Panc1 (cell line): ENCODE results near the gene DLGAP1. TPM values are rescaled to one million over a fixed set of nuclear protein-coding genes. Genes with fewer than 3 reads are reported as not detected.

Source experiments
- ATAC-seq: fragments of 200-7000 bp; cut with Tn5 transposase; 2 replicates; pipeline ENCODE4 v1.9.1; 2020; ENCODE audit warnings: mild to moderate bottlenecking, moderate library complexity
- BruUV-seq: library from RNA; stranded (reverse); fragments of 400-500 nt; replicated peaks from 2 replicates; lab custom pipeline; 2021; lab: Mats Ljungman, UMichigan
- CTCF ChIA-PET: fragments of 300-600 bp; sonication (Branson Sonifier 250); formaldehyde crosslinking; loops from one replicate; lab custom pipeline; 2022; ENCODE audit warnings: antibody characterized with exemption; lab: Charles Lee
- POLR2A ChIA-PET: fragments of 300-600 bp; sonication (Branson Sonifier 250); formaldehyde crosslinking; loops from one replicate; lab custom pipeline; 2022; ENCODE audit warnings: antibody characterized with exemption; lab: Charles Lee
- DNase-seq: peaks from one replicate; pipeline ENCODE4 v3.0.0-alpha.2; 2010; ENCODE audit warnings: low read depth, low spot score
- H3K27ac ChIP-seq: 2 replicates; pipeline ENCODE4 v1.5.1; 2011; ENCODE audit warnings: mild to moderate bottlenecking, low read length, inconsistent platforms
- H3K27me3 ChIP-seq: fragments of 200-500 bp; sonication (Bioruptor generic); 2 replicates; pipeline ENCODE4 v1.6.0; 2014; ENCODE audit warnings: low read length, inconsistent platforms; ENCODE audit not compliant: control insufficient read depth, insufficient read depth
- H3K36me3 ChIP-seq: fragments of 200-500 bp; sonication (Bioruptor generic); 2 replicates; pipeline ENCODE4 v1.5.1; 2014; ENCODE audit warnings: inconsistent platforms, mild to moderate bottlenecking, low read length, moderate library complexity; ENCODE audit not compliant: control insufficient read depth, insufficient read depth
- H3K4me1 ChIP-seq: 2 replicates; pipeline ENCODE4 v1.5.1; 2011; ENCODE audit warnings: inconsistent platforms, mild to moderate bottlenecking, low read length, moderate library complexity; ENCODE audit not compliant: control insufficient read depth, insufficient read depth
- H3K4me3 ChIP-seq, 2 experiments: 2 replicates each; pipeline ENCODE4 v1.5.1; 2011 to 2012; ENCODE audit warnings: low read depth in 2 of 2, low read length in 2 of 2, mild to moderate bottlenecking in 2 of 2, inconsistent platforms in 1 of 2, moderate library complexity in 1 of 2
- H3K9me3 ChIP-seq: fragments of 200-500 bp; sonication (Bioruptor generic); 2 replicates; pipeline ENCODE4 v1.5.1; 2014; ENCODE audit warnings: low read depth, mild to moderate bottlenecking, inconsistent platforms, low read length, moderate library complexity; ENCODE audit not compliant: control insufficient read depth, insufficient read depth
- POLR2AphosphoS5 ChIP-seq: IDR thresholded peaks from 2 replicates; pipeline ENCODE4 v1.6.1; 2012; ENCODE audit warnings: mild to moderate bottlenecking, low read depth, low read length, moderate library complexity
- SIN3A ChIP-seq: IDR thresholded peaks from 2 replicates; pipeline ENCODE4 v1.6.1; 2012; ENCODE audit warnings: low read depth, mild to moderate bottlenecking, low read length, moderate library complexity, borderline replicate concordance; ENCODE audit not compliant: insufficient read depth
- TCF7L2 ChIP-seq: IDR thresholded peaks from 2 replicates; pipeline ENCODE4 v1.6.1; 2011; ENCODE audit warnings: mild to moderate bottlenecking, low read depth, low read length, inconsistent platforms
- in situ Hi-C: cut with HindIII; loops from 2 replicates; pipeline ENCODE4 v1.10.0; 2016; ENCODE audit warnings: low sequenced_read_pairs, low pct_unique_long_range_greater_than_20kb
- intact Hi-C: fragments of 100-400 bp; cut with micrococcal nuclease; formaldehyde crosslinking; loops from one replicate; pipeline ENCODE4 v1.10.0; 2022; ENCODE audit not compliant: unreplicated experiment
- total RNA-seq: library from RNA; stranded (reverse); gene quantifications from one replicate; pipeline ENCODE4 v1.2.1, GENCODE V29; 2021; ENCODE audit not compliant: unreplicated experiment
- TF ChIP-seq, protein P1 (sequence below): fragments of 450-650 bp; IDR thresholded peaks from 2 replicates; pipeline ENCODE4 v1.5.1; 2017; ENCODE audit warnings: mild to moderate bottlenecking
- TF ChIP-seq, protein P2 (sequence below), 2 experiments: IDR thresholded peaks; 2 replicates each; pipeline ENCODE4 v1.6.1; 2011 to 2012; ENCODE audit warnings: low read depth in 2 of 2, control low read depth in 1 of 2, low read length in 1 of 2, mild to moderate bottlenecking in 1 of 2, moderate library complexity in 1 of 2; ENCODE audit not compliant: insufficient read depth in 1 of 2

The DLGAP1 gene
- total RNA-seq, 1 experiment from 2014 or later: 1.8 TPM

DNA sequence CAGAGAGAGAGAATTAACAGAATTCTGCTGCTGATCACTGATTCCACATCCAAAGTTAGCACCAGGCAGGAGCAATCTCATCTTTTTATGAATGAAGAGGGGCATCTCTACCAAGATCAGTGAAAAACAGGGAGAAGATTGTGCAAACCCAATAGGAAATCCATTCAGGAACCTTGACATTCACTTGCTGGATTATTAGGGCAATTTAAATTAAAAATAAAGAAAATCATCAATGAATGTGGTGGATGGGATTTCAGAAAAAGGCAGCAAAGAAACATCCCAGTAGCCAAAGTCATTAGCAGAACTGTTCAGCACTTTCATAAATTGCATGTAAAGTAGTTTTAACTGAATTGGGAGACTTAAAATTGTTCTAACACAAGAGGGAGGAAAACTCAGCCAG is 581.9 kb downstream of the DLGAP1 start:
- no TSS peak for BruUV-seq
- no peak for ATAC-seq
- H3K4me3 ChIP-seq: no peak overlapping the region

DNA sequence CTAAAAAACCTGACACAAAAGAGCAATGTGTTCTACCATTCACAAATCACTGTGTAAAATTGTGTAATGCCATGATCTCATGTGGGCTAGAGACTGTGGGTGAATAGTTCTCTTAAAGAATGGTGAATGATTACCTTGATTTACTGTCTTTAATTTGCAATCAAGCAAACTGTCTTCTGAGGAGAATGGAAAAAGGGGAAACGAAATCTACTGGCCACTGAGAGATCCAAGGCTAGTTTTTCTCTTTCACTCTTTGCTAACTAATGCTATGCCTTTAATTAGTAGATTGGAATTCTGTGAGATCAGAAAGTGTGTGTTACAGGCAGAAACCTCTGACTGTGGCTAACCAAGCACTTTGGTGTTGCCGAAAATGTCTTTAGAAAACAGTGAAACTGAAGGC is 582.5 kb downstream of the DLGAP1 start:
- in situ Hi-C loops: no loop called here
- no TSS peak for BruUV-seq
- intact Hi-C loops: no loop called here
- peaks cover 9% of the 10 kb centered on the region for H3K4me1 ChIP-seq
- no peak overlapping the region for H3K4me3 ChIP-seq
- DNase-seq (no peak), ATAC-seq (no peak)
- no peaks in the 10 kb centered on the region for H3K36me3 ChIP-seq
- no peaks in the 10 kb centered on the region for H3K9me3 ChIP-seq
- TF ChIP-seq, protein P1, sequence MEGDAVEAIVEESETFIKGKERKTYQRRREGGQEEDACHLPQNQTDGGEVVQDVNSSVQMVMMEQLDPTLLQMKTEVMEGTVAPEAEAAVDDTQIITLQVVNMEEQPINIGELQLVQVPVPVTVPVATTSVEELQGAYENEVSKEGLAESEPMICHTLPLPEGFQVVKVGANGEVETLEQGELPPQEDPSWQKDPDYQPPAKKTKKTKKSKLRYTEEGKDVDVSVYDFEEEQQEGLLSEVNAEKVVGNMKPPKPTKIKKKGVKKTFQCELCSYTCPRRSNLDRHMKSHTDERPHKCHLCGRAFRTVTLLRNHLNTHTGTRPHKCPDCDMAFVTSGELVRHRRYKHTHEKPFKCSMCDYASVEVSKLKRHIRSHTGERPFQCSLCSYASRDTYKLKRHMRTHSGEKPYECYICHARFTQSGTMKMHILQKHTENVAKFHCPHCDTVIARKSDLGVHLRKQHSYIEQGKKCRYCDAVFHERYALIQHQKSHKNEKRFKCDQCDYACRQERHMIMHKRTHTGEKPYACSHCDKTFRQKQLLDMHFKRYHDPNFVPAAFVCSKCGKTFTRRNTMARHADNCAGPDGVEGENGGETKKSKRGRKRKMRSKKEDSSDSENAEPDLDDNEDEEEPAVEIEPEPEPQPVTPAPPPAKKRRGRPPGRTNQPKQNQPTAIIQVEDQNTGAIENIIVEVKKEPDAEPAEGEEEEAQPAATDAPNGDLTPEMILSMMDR: no peak
- TF ChIP-seq SIN3A (no peak), TCF7L2 (no peak), POLR2AphosphoS5 (no peak)
- TF ChIP-seq, protein P2, sequence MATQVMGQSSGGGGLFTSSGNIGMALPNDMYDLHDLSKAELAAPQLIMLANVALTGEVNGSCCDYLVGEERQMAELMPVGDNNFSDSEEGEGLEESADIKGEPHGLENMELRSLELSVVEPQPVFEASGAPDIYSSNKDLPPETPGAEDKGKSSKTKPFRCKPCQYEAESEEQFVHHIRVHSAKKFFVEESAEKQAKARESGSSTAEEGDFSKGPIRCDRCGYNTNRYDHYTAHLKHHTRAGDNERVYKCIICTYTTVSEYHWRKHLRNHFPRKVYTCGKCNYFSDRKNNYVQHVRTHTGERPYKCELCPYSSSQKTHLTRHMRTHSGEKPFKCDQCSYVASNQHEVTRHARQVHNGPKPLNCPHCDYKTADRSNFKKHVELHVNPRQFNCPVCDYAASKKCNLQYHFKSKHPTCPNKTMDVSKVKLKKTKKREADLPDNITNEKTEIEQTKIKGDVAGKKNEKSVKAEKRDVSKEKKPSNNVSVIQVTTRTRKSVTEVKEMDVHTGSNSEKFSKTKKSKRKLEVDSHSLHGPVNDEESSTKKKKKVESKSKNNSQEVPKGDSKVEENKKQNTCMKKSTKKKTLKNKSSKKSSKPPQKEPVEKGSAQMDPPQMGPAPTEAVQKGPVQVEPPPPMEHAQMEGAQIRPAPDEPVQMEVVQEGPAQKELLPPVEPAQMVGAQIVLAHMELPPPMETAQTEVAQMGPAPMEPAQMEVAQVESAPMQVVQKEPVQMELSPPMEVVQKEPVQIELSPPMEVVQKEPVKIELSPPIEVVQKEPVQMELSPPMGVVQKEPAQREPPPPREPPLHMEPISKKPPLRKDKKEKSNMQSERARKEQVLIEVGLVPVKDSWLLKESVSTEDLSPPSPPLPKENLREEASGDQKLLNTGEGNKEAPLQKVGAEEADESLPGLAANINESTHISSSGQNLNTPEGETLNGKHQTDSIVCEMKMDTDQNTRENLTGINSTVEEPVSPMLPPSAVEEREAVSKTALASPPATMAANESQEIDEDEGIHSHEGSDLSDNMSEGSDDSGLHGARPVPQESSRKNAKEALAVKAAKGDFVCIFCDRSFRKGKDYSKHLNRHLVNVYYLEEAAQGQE (IDR thresholded peaks at IDR 0.05; ENCODE audit: insufficient read depth in 1 of 2, low read depth in 2 of 2, low read length in 1 of 2): no peak
- ChIA-PET CTCF (no interaction called here), POLR2A (no interaction called here)
- H3K27ac ChIP-seq: no peak overlapping the region; the same call in 1 of the 2 replicates
- H3K27me3 ChIP-seq: no peaks in the 10 kb centered on the region; the same call in 1 of the 2 replicates

More for the DNA sequence above, 581.9 kb downstream of the DLGAP1 start:
- intact Hi-C loops: no loop called here
- ChIA-PET CTCF (no interaction called here), POLR2A (no interaction called here)
- no peak for TF ChIP-seq TCF7L2
- no peak for TF ChIP-seq SIN3A
- TF ChIP-seq, protein P2 (IDR thresholded peaks at IDR 0.05; ENCODE audit: insufficient read depth in 1 of 2, low read depth in 2 of 2, low read length in 1 of 2): no peak
- TF ChIP-seq POLR2AphosphoS5: no peak
- TF ChIP-seq, protein P1: no peak
- Histone ChIP-seq H3K4me1 (peaks cover 9% of the 10 kb centered on the region), H3K27me3 (no peaks in the 10 kb centered on the region; the same call in 1 of the 2 replicates), H3K9me3 (no peaks in the 10 kb centered on the region), H3K27ac (no peak overlapping the region), H3K36me3 (no peaks in the 10 kb centered on the region)
- in situ Hi-C loops: no loop called here
- no peak for DNase-seq
